Adrenal gland (tissue), 19 donors: ENCODE measurements around the gene SPTBN1. TPM values are rescaled to one million over a fixed set of nuclear protein-coding genes. Genes with fewer than 3 reads are reported as not detected.
A peak's percentile ranks its signal among the peaks of the same experiment; 100 is the strongest.

Experiments used
- DNase-seq, 7 donors: peaks; one replicate each; pipeline ENCODE4 v3.0.0-alpha.2; 2019 to 2020
- H3K27ac ChIP-seq, 5 donors: fragments of 200-600 bp; sonication (generic) in 4 of 5; 1 replicate in 3 of 5; 2 replicates in 2 of 5; pipeline versions ENCODE4 v1.5.1 to v1.8.0; 2016 to 2020; ENCODE audit warnings: mild to moderate bottlenecking in 1 of 5
- H3K27me3 ChIP-seq: fragments of 200-600 bp; 2 replicates; pipeline ENCODE4 v1.8.0; 2021
- H3K36me3 ChIP-seq, 2 donors: fragments of 200-600 bp; replicated peaks in 1 of 2; 1 replicate in 1 of 2; 2 replicates in 1 of 2; pipeline versions ENCODE4 v1.5.1 to v1.8.0; 2018 to 2022
- H3K4me1 ChIP-seq, 2 donors: fragments of 200-600 bp; replicated peaks in 1 of 2; 1 replicate in 1 of 2; 2 replicates in 1 of 2; pipeline versions ENCODE4 v1.5.1 to v1.8.0; 2018 to 2021
- H3K4me3 ChIP-seq, 4 donors: fragments of 200-600 bp; sonication (generic) in 3 of 4; one replicate each; pipeline ENCODE4 v1.5.1; 2016 to 2018
- H3K9me3 ChIP-seq, 3 donors: fragments of 200-600 bp; sonication (generic) in 1 of 3; replicated peaks in 1 of 3; 1 replicate in 2 of 3; 2 replicates in 1 of 3; pipeline versions ENCODE4 v1.5.1 to v1.8.0; 2016 to 2021
- POLR2A ChIP-seq, 2 donors: fragments of 450-650 bp; IDR thresholded peaks; one replicate each; pipeline ENCODE4 v1.6.1; 2017; ENCODE audit warnings: antibody characterized with exemption in 2 of 2, mild to moderate bottlenecking in 2 of 2, moderate library complexity in 1 of 2
- WGBS, 4 donors: extraction: QIAGEN DNeasy Blood & Tissue Kit in 2 of 4; methylation state at CpG; one replicate each; pipeline versions ENCODE4 v1.1.5 to v1.1.7; 2013 to 2017; 5-methylcytosine and 5-hydroxymethylcytosine counted together
- intact Hi-C, 2 donors: fragments of 100-400 bp; cut with DNase I; formaldehyde crosslinking; loops; one replicate each; pipeline versions ENCODE4 v1.14.1 to v1.15.0; 2022 to 2023
- long read RNA-seq, 10 donors: library from polyadenylated mRNA in 3 of 10; unstranded in 2 of 10; stranded (forward) in 1 of 10; transcript quantifications; one replicate each; pipeline ENCODE4 v2.0.0 and lab custom pipeline, GENCODE V29; 2021 to 2026
- polyA plus RNA-seq, 3 donors: library from polyadenylated mRNA; stranded (reverse); fragments of 200-250 nt in 2 of 3; fragments of 350-450 nt in 1 of 3; fragmentation: Illumina TruSeq in 1 of 3; extraction: RNeasy Lipid Tissue Mini Kit (QIAGEN cat#74804) in 1 of 3; gene quantifications; one replicate each; pipeline ENCODE4 v1.2.3, GENCODE V29; 2013 to 2014
- total RNA-seq, 9 donors: library from RNA; depleted of rRNA in 4 of 9; stranded (reverse); fragments of >200 nt in 4 of 9; fragments of 120-200 nt in 1 of 9; fragmentation: NEBNext Ultra II Directional in 1 of 9; extraction: Animal tissue kit (Norgen Biotek cat#: 25700) in 1 of 9; gene quantifications; one replicate each; pipeline versions ENCODE4 v1.1.0 to v1.2.4, GENCODE V29; 2013 to 2023
- TF ChIP-seq, protein P1 (sequence below), 6 experiments: fragments of 450-650 bp in 4 of 6; fragments of 200-600 bp in 2 of 6; sonication (generic) in 1 of 6; IDR thresholded peaks; 1 replicate in 5 of 6; 2 replicates in 1 of 6; pipeline versions ENCODE4 v1.5.1 to v1.8.0; 2016 to 2021; ENCODE audit warnings: antibody characterized with exemption in 6 of 6, mild to moderate bottlenecking in 2 of 6, moderate library complexity in 1 of 6
- donor health status: healthy with polysubstance abuse.
- donor health status: Bipolar disorder and iron deficiency.
- donor health status: DM: yes; HTN: yes; CAD: no.
- donor health status: DM: no; HTN: no; CAD: no.
- donor health status: DM: no; HTN: no; CAD: no.
- donor health status: DM: yes; HTN: yes; CAD: no.

Gene SPTBN1
- 100 to 1,000 TPM; 299 to 653 (median 568) TPM for total RNA-seq
- 100 to 1,000 TPM in 2 of 3 donors, 10 to 100 TPM in 1; 72.9 to 318 (median 134) TPM for polyA plus RNA-seq
- long read RNA-seq, donor 1, transcript SPTBN1-204 (4 exons, 3,332 nt), result major isoform, 9 of 23 reads
- long read RNA-seq, donor 1, partial matches to known transcripts, result 14 of 23 reads
- long read RNA-seq, donor 1, other reads (novel, unspliced or antisense), result 0 of 23 reads
- long read RNA-seq, donor 2, partial matches to known transcripts, result 15 of 19 reads
- long read RNA-seq, donor 2, other reads (novel, unspliced or antisense), result 0 of 19 reads
- long read RNA-seq, donor 3, transcript SPTBN1-204 (4 exons, 3,332 nt), result major isoform, 10 of 21 reads
- long read RNA-seq, donor 3, partial matches to known transcripts, result 10 of 21 reads
- long read RNA-seq, donor 3, other reads (novel, unspliced or antisense), result 0 of 21 reads
- long read RNA-seq, donor 4, partial matches to known transcripts, result 52 of 58 reads
- long read RNA-seq, donor 4, other reads (novel, unspliced or antisense), result 2 of 58 reads
- long read RNA-seq, donor 5, full-length matches to known transcripts, result 30 of 288 reads
- long read RNA-seq, donor 5, partial matches to known transcripts, result 164 of 288 reads
- long read RNA-seq, donor 5, other reads (novel, unspliced or antisense), result 94 of 288 reads
- long read RNA-seq, donor 6, partial matches to known transcripts, result 56 of 66 reads
- long read RNA-seq, donor 6, other reads (novel, unspliced or antisense), result 9 of 66 reads
- long read RNA-seq, donor 7, transcript SPTBN1-204 (4 exons, 3,332 nt), result major isoform, 5 of 171 reads
- long read RNA-seq, donor 7, partial matches to known transcripts, result 166 of 171 reads
- long read RNA-seq, donor 7, other reads (novel, unspliced or antisense), result 0 of 171 reads
- long read RNA-seq, donor 8, transcript SPTBN1-204 (4 exons, 3,332 nt), result major isoform, 10 of 34 reads
- long read RNA-seq, donor 8, partial matches to known transcripts, result 24 of 34 reads
- long read RNA-seq, donor 8, other reads (novel, unspliced or antisense), result 0 of 34 reads
- long read RNA-seq, donor 9, transcript SPTBN1-204 (4 exons, 3,332 nt), result major isoform, 9 of 19 reads
- long read RNA-seq, donor 9, partial matches to known transcripts, result 9 of 19 reads
- long read RNA-seq, donor 9, other reads (novel, unspliced or antisense), result 0 of 19 reads
- long read RNA-seq, donor 10, transcript SPTBN1-204 (4 exons, 3,332 nt), result major isoform, 6 of 267 reads
- long read RNA-seq, donor 10, partial matches to known transcripts, result 261 of 267 reads
- long read RNA-seq, donor 10, other reads (novel, unspliced or antisense), result 0 of 267 reads

DNA sequence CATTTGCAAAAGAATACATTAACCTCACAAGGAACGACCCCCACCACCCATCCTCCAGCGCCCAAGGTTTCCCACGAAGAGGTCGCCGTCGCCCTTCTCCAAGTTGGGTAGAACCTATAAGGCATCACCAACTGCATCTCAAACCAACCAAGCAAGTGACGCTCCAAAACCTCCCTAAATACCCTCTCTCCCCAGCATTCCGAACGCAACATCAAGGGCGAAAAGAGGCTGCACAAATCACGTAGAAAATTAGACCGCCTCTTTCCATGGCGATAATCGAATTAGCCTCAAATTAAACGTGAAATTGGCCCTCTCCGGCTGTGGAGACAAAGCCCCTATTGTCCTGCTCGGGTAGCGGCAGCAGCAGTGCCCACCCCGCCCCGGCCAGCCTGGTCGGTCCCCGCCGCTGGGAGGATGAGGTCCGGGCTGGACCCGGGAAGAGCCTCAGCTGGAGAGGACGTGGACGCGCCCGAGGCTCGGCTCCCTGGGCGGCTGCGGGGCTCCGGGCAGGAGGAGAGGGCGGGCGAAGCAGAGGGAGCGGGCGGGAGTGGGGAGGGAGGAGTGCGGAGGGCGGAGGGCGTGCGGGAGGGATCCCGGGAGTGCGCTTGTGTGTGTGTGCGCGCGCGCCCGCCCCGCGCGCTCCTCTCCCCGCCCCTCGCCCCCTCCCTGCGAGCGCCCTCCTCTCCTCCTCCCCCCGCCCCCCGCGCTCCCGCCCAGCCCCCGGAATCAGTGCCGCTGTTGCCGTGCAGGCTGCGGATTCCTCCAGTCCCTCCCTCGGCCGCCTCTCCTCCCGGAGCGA is at the start of gene SPTBN1:
Gene SPTBN1 (plus strand): TSS at position 765 of the 799 bp plus-strand sequence. CDS start 70,092 bp downstream, outside the sequence.
- DNase-seq, result peak; percentile 91 to 97 (median 95)
- intact Hi-C loops, result no loop called here
- WGBS, 4 donors, result 0% methylated on average over 18 to 61 of the region's 67 CpGs

DNA sequence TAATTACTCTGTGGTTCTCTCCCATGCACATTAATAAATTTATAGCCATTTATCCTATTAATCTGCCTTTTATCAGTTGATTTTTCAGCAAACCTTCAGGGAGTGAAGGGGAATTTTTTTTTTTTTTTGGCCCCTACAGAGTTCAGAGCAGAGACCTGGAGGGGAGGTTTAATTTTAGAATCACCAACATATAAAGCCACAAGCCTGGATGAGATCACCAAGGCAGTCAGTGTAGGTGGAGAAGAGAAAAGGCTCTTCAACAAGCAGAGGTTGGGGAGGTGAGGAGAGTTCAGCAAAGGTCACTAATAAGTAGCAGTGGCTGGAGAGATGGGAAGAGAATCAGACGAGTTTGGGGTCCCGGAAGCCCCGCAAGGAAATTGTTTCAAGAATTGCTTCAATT is 48.4 kb upstream of the SPTBN1 start:
- TF ChIP-seq, protein P1, sequence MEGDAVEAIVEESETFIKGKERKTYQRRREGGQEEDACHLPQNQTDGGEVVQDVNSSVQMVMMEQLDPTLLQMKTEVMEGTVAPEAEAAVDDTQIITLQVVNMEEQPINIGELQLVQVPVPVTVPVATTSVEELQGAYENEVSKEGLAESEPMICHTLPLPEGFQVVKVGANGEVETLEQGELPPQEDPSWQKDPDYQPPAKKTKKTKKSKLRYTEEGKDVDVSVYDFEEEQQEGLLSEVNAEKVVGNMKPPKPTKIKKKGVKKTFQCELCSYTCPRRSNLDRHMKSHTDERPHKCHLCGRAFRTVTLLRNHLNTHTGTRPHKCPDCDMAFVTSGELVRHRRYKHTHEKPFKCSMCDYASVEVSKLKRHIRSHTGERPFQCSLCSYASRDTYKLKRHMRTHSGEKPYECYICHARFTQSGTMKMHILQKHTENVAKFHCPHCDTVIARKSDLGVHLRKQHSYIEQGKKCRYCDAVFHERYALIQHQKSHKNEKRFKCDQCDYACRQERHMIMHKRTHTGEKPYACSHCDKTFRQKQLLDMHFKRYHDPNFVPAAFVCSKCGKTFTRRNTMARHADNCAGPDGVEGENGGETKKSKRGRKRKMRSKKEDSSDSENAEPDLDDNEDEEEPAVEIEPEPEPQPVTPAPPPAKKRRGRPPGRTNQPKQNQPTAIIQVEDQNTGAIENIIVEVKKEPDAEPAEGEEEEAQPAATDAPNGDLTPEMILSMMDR (IDR thresholded peaks at IDR 0.05), result no peak
- no peak for TF ChIP-seq POLR2A (IDR thresholded peaks at IDR 0.05)
- Histone ChIP-seq H3K27me3 (no peaks in the 10 kb centered on the region), H3K27ac (no peak overlapping the region), H3K36me3 (no peaks in the 10 kb centered on the region), H3K4me3 (no peak overlapping the region), H3K9me3 (no peaks in the 10 kb centered on the region), H3K4me1 (peaks cover 0 to 3% of the 10 kb centered on the region in 2 donors)
- WGBS, 4 donors, result 82 to 95% (median 86%) methylated on average over 3 of the region's 3 CpGs
- intact Hi-C loops, result no loop called here
- no peak for DNase-seq

More for the DNA sequence above, at the start of gene SPTBN1:
- H3K4me1 ChIP-seq, result peaks cover 0 to 38% of the 10 kb centered on the region in 2 donors
- no peaks in the 10 kb centered on the region for H3K9me3 ChIP-seq
- no peaks in the 10 kb centered on the region for H3K36me3 ChIP-seq
- no peaks in the 10 kb centered on the region for H3K27me3 ChIP-seq
- H3K27ac ChIP-seq, result peak within 1 kb of the TSS; percentile 70 to 98 (median 94)
- H3K4me3 ChIP-seq, result peak within 1 kb of the TSS; percentile 43 to 99 (median 62)
- TF ChIP-seq, protein P1 (IDR thresholded peaks at IDR 0.05), result peak in 3 of 6 experiments; percentile 15 to 35 (median 33)
- peak; percentile 48 to 94 for TF ChIP-seq POLR2A (IDR thresholded peaks at IDR 0.05)

DNA sequence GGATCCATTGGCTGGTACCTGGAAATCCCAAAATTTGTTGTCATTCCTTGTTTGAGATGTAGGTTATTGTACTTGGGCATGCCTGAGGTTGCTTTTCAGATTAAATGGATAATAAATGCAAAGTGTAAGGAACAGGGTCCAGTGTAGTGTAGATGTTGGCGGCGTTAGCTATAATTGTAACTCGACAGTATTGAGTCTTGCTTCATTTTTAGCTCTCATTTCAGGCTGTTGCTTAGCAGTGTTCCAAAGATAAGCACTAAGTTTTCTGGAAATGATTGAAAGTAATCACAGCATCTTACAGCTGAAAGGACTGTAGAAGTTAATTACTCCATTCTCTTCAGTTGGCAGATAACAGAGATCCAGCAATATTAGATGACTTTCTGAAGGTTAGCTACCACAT is 47.8 kb upstream of the SPTBN1 start:
- Histone ChIP-seq H3K9me3 (no peaks in the 10 kb centered on the region), H3K4me3 (no peak overlapping the region), H3K4me1 (no peaks in the 10 kb centered on the region), H3K36me3 (no peaks in the 10 kb centered on the region), H3K27me3 (no peaks in the 10 kb centered on the region), H3K27ac (no peak overlapping the region)
- no peak for DNase-seq
- TF ChIP-seq POLR2A (IDR thresholded peaks at IDR 0.05), result no peak
- intact Hi-C loops, result no loop called here
- 75 to 90% (median 82%) methylated on average over 3 of the region's 3 CpGs for WGBS, 4 donors

DNA sequence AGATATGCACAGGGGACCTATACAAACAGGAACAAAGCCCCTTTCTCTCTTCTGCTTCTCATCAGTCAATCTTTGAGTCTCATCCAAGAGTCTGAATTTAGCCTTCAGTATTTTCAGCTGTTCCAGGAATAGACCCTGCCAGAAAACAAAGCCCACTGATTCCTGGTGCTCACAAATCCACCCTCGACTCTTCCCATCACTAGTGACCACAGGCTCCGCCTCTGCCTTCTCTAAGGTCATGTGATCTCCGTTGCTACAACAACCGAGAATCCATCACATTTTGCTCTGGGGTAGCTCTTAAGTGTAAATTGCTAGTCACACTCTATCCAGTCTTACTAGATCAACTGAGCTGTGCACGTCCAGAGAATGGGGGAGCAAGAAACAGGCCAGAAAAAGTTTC is 46.4 kb upstream of the SPTBN1 start:
- no peaks in the 10 kb centered on the region for H3K27me3 ChIP-seq
- H3K4me1 ChIP-seq, result no peaks in the 10 kb centered on the region
- intact Hi-C loops, result no loop called here
- WGBS, 4 donors, result 70 to 82% (median 73%) methylated on average over 5 of the region's 5 CpGs
- TF ChIP-seq, protein P1 (IDR thresholded peaks at IDR 0.05), result no peak
- TF ChIP-seq POLR2A (IDR thresholded peaks at IDR 0.05), result no peak
- no peaks in the 10 kb centered on the region for H3K9me3 ChIP-seq
- H3K27ac ChIP-seq, result no peak overlapping the region
- DNase-seq, result no peak
- no peaks in the 10 kb centered on the region for H3K36me3 ChIP-seq
- no peak overlapping the region for H3K4me3 ChIP-seq
